Right lobe of liver (tissue), 4 donors: ENCODE measurements around the gene PNPLA7.
"Not testable (repeated sequence)": the region's sequence is repeated elsewhere in the genome, so short reads cannot be mapped to it uniquely, and the experiment has no call there.

Experiments used
- POLR2A ChIP-seq: fragments of 450-650 bp; IDR thresholded peaks from one replicate; pipeline ENCODE4 v1.6.1; 2017; ENCODE audit warnings: antibody characterized with exemption, mild to moderate bottlenecking
- TF ChIP-seq, protein P1 (sequence below), 4 donors: fragments of 200-600 bp in 3 of 4; fragments of 450-650 bp in 1 of 4; IDR thresholded peaks; one replicate each; pipeline versions ENCODE4 v1.5.1 to v1.8.0; 2016 to 2022; ENCODE audit warnings: antibody characterized with exemption in 4 of 4, mild to moderate bottlenecking in 2 of 4
- donor health status: DM: no; HTN: no; CAD: no.
- donor health status: DM: no; HTN: no; CAD: no.
- donor health status: DM: no; HTN: yes; CAD: no.

DNA sequence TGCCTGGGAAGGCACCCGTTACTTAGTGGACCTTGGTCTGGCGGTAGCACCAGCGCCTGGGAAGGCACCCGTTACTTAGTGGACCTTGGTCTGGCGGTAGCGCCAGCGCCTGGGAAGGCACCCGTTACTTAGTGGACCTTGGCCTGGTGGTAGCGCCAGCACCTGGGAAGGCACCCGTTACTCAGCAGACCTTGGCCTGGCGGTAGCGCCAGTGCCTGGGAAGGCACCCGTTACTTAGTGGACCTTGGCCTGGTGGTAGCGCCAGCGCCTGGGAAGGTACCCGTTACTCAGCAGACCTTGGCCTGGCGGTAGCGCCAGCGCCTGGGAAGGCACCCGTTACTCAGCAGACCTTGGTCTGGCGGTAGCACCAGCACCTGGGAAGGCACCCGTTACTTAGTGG, 39.1 kb downstream of the PNPLA7 start:
- TF ChIP-seq, protein P1, sequence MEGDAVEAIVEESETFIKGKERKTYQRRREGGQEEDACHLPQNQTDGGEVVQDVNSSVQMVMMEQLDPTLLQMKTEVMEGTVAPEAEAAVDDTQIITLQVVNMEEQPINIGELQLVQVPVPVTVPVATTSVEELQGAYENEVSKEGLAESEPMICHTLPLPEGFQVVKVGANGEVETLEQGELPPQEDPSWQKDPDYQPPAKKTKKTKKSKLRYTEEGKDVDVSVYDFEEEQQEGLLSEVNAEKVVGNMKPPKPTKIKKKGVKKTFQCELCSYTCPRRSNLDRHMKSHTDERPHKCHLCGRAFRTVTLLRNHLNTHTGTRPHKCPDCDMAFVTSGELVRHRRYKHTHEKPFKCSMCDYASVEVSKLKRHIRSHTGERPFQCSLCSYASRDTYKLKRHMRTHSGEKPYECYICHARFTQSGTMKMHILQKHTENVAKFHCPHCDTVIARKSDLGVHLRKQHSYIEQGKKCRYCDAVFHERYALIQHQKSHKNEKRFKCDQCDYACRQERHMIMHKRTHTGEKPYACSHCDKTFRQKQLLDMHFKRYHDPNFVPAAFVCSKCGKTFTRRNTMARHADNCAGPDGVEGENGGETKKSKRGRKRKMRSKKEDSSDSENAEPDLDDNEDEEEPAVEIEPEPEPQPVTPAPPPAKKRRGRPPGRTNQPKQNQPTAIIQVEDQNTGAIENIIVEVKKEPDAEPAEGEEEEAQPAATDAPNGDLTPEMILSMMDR (IDR thresholded peaks at IDR 0.05): not testable (repeated sequence)
- TF ChIP-seq POLR2A: not testable (repeated sequence)
